ENCODE measurements around the gene GPRC5A. TPM values are rescaled to one million over a fixed set of nuclear protein-coding genes. Genes with fewer than 3 reads are reported as not detected.

The GPRC5A gene
- total RNA-seq, 1 donor from 2014 or later: not detected

- Mint-ChIP-seq H3K4me1 (ENCODE audit: low read depth) (peaks cover 8% of the 10 kb centered on the region), H3K27me3 (ENCODE audit: low read depth) (no peaks in the 10 kb centered on the region), H3K27ac (no peak overlapping the region), H3K9me3 (peaks cover 10% of the 10 kb centered on the region), H3K36me3 (ENCODE audit: low read depth) (peaks cover 2% of the 10 kb centered on the region), H3K4me3 (ENCODE audit: low read depth) (no peak overlapping the region)
- DNase-seq (ENCODE audit: low spot score): no peak
- intact Hi-C loops (cut with micrococcal nuclease): no loop called here
Measured at GRCh38 chr12:12965836-12966235, 74.5 kb downstream of the GPRC5A start.

Other genes starting within 250 kb of the GPRC5A start
- 8.9 and 12.2 TPM in 2 replicates for gene GPR19, start 195.4 kb upstream of the GPRC5A start, total RNA-seq
- gene CDKN1B, start 174.2 kb upstream of the GPRC5A start, total RNA-seq: 49.0 and 53.4 TPM in 2 replicates
- gene APOLD1, start 105.9 kb upstream of the GPRC5A start, total RNA-seq: 5.3 and 6.0 TPM in 2 replicates
- 114 and 120 TPM in 2 replicates for gene DDX47, start 78.2 kb upstream of the GPRC5A start, total RNA-seq
- gene GPRC5D, start 60.6 kb downstream of the GPRC5A start, total RNA-seq: not detected in 2 replicates
- 11.9 and 13.3 TPM in 2 replicates for gene HEBP1, start 108.7 kb downstream of the GPRC5A start, total RNA-seq
- 5.7 and 6.8 TPM in 2 replicates for gene FAM234B, start 152.8 kb downstream of the GPRC5A start, total RNA-seq
- not detected in 2 replicates for gene GSG1, start 212.1 kb downstream of the GPRC5A start, total RNA-seq

Measured in activated T-helper 2 cell treated with anti-CD3 and anti-CD28 coated beads, Interferon-gamma antibody, Interleukin-2, Interleukin-4, amounts not matched to agents 10 μg/mL and 5 μg/mL and 100 μg/mL, durations not matched to agents 14 hours and 24 hours and 36 hours (primary cell).